Measurements from ENCODE around the gene HIPK2.
"Not testable (repeated sequence)": the region's sequence is repeated elsewhere in the genome, so short reads cannot be mapped to it uniquely, and the experiment has no call there.

Gene HIPK2

GRCh38 chr7:139566075-139566474 lies 211.7 kb downstream of the HIPK2 start:
- no peak for DNase-seq (ENCODE audit: low read depth)

- DNase-seq (ENCODE audit: low read depth), result no peak
Measured at GRCh38 chr7:139563856-139564255, 213.9 kb downstream of the HIPK2 start.

- no peak for DNase-seq (ENCODE audit: low read depth)
Measured at GRCh38 chr7:139562961-139563565, 214.7 kb downstream of the HIPK2 start.

GRCh38 chr7:139562491-139562890 lies 215.3 kb downstream of the HIPK2 start:
- no peak for DNase-seq (ENCODE audit: low read depth)

GRCh38 chr7:139560678-139561077 lies 217.1 kb downstream of the HIPK2 start:
- DNase-seq (ENCODE audit: low read depth), result no peak

GRCh38 chr7:139560199-139560598 lies 217.6 kb downstream of the HIPK2 start:
- no peak for DNase-seq (ENCODE audit: low read depth)

GRCh38 chr7:139559364-139560105 lies 218.3 kb downstream of the HIPK2 start:
- no peak for DNase-seq (ENCODE audit: low read depth)

GRCh38 chr7:139557857-139558581 lies 219.8 kb downstream of the HIPK2 start:
- no peak for DNase-seq (ENCODE audit: low read depth)

- DNase-seq (ENCODE audit: low read depth), result not testable (repeated sequence)
Measured at GRCh38 chr7:139553991-139554700, 223.7 kb downstream of the HIPK2 start.

- no peak for DNase-seq (ENCODE audit: low read depth)
Measured at GRCh38 chr7:139548302-139549028, 229.3 kb downstream of the HIPK2 start.

GRCh38 chr7:139544645-139545044 lies 233.2 kb downstream of the HIPK2 start:
- no peak for DNase-seq (ENCODE audit: low read depth)

- no peak for DNase-seq (ENCODE audit: low read depth)
Measured at GRCh38 chr7:139543801-139544603, 233.8 kb downstream of the HIPK2 start.

- no peak for DNase-seq (ENCODE audit: low read depth)
Measured at GRCh38 chr7:139542308-139543151, 235.3 kb downstream of the HIPK2 start.

- DNase-seq (ENCODE audit: low read depth), result no peak
Measured at GRCh38 chr7:139541600-139542307, 236.0 kb downstream of the HIPK2 start.

GRCh38 chr7:139540203-139540602 lies 237.6 kb downstream of the HIPK2 start:
- DNase-seq (ENCODE audit: low read depth), result no peak

GRCh38 chr7:139538881-139539635 lies 238.7 kb downstream of the HIPK2 start:
- DNase-seq (ENCODE audit: low read depth), result no peak

- no peak for DNase-seq (ENCODE audit: low read depth)
Measured at GRCh38 chr7:139536152-139536551, 241.6 kb downstream of the HIPK2 start.

GRCh38 chr7:139534966-139535651 lies 242.7 kb downstream of the HIPK2 start:
- DNase-seq (ENCODE audit: low read depth), result no peak

All from T-helper 22 cell (primary cell).